Gastrocnemius medialis (tissue), 4 donors: Measurements from ENCODE around the gene ZNF160.
"Not testable (repeated sequence)": the region's sequence is repeated elsewhere in the genome, so short reads cannot be mapped to it uniquely, and the experiment has no call there.

Source experiments
- POLR2A ChIP-seq, 2 donors: fragments of 450-650 bp; IDR thresholded peaks; one replicate each; pipeline ENCODE4 v1.6.1; 2017; ENCODE audit warnings: antibody characterized with exemption in 2 of 2, mild to moderate bottlenecking in 2 of 2, moderate library complexity in 2 of 2
- TF ChIP-seq, protein P1 (sequence below), 5 experiments: fragments of 450-650 bp in 3 of 5; fragments of 200-600 bp in 2 of 5; sonication (generic) in 2 of 5; IDR thresholded peaks in 4 of 5; conservative IDR thresholded peaks in 1 of 5; 1 replicate in 4 of 5; 2 replicates in 1 of 5; pipeline ENCODE4 v1.5.1; 2016 to 2019; ENCODE audit warnings: antibody characterized with exemption in 5 of 5, mild to moderate bottlenecking in 3 of 5, moderate library complexity in 3 of 5

DNA sequence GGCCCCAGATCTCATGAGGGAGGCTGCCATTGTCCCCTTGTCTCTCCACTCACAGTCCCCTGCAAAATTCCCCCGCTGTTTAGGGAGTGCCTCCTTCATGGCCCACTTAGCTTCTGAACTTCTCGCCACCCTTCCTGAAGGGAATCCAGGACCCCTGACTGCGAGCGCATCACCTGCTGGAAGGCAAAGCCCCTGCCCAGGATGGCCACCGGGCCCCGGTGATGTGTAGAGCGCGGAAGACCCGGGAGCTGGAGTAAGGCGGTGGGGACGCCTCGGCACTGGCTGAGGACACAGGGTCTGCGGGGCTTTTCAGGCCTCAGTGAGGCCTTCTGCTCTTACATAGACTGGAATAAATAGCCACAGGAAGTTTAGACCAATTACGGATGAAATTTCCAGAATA is 4.7 kb downstream of the ZNF160 start:
- TF ChIP-seq, protein P1, sequence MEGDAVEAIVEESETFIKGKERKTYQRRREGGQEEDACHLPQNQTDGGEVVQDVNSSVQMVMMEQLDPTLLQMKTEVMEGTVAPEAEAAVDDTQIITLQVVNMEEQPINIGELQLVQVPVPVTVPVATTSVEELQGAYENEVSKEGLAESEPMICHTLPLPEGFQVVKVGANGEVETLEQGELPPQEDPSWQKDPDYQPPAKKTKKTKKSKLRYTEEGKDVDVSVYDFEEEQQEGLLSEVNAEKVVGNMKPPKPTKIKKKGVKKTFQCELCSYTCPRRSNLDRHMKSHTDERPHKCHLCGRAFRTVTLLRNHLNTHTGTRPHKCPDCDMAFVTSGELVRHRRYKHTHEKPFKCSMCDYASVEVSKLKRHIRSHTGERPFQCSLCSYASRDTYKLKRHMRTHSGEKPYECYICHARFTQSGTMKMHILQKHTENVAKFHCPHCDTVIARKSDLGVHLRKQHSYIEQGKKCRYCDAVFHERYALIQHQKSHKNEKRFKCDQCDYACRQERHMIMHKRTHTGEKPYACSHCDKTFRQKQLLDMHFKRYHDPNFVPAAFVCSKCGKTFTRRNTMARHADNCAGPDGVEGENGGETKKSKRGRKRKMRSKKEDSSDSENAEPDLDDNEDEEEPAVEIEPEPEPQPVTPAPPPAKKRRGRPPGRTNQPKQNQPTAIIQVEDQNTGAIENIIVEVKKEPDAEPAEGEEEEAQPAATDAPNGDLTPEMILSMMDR (IDR thresholded peaks at IDR 0.05 in 4 of 5, conservative IDR thresholded peaks at IDR 0.05 in 1 of 5) = not testable (repeated sequence)
- TF ChIP-seq POLR2A (IDR thresholded peaks at IDR 0.05) = not testable (repeated sequence)
